ENCODE results near the gene NPBWR2.

- no peak for TF ChIP-seq POLR2A (IDR thresholded peaks at IDR 0.05; ENCODE audit: low read length)
- no peak for TF ChIP-seq GATA1 (IDR thresholded peaks at IDR 0.05; ENCODE audit: low read depth, low read length)
Measured at GRCh38 chr20:64073476-64074183, 33.7 kb downstream of the NPBWR2 start.
